ENCODE data around the gene CRAMP1.

CRAMP1 gene, protein sequence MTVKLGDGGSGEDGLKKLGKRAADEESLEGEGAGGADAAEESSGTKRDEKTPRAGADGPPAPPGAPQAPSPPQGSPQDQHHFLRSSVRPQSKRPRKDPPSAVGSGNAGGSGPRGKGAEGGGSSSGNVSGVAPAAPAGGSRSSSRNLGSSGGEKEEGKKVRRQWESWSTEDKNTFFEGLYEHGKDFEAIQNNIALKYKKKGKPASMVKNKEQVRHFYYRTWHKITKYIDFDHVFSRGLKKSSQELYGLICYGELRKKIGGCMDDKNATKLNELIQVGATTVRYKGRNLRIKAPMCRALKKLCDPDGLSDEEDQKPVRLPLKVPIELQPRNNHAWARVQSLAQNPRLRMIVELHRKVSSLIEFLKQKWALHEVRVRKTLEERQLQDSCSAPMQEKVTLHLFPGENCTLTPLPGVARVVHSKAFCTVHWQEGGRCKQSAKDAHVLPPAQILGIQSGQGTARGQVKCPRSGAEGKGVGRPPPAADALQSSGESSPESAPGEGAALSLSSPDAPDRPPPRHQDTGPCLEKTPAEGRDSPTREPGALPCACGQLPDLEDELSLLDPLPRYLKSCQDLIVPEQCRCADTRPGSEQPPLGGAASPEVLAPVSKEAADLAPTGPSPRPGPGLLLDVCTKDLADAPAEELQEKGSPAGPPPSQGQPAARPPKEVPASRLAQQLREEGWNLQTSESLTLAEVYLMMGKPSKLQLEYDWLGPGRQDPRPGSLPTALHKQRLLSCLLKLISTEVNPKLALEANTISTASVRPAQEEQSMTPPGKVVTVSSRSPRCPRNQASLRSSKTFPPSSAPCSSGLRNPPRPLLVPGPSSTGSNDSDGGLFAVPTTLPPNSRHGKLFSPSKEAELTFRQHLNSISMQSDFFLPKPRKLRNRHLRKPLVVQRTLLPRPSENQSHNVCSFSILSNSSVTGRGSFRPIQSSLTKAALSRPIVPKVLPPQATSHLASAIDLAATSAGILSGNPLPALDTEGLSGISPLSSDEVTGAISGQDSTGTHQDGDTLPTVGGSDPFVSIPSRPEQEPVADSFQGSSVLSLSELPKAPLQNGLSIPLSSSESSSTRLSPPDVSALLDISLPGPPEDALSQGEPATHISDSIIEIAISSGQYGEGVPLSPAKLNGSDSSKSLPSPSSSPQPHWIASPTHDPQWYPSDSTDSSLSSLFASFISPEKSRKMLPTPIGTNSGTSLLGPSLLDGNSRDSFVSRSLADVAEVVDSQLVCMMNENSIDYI (N-terminal part only)

DNA sequence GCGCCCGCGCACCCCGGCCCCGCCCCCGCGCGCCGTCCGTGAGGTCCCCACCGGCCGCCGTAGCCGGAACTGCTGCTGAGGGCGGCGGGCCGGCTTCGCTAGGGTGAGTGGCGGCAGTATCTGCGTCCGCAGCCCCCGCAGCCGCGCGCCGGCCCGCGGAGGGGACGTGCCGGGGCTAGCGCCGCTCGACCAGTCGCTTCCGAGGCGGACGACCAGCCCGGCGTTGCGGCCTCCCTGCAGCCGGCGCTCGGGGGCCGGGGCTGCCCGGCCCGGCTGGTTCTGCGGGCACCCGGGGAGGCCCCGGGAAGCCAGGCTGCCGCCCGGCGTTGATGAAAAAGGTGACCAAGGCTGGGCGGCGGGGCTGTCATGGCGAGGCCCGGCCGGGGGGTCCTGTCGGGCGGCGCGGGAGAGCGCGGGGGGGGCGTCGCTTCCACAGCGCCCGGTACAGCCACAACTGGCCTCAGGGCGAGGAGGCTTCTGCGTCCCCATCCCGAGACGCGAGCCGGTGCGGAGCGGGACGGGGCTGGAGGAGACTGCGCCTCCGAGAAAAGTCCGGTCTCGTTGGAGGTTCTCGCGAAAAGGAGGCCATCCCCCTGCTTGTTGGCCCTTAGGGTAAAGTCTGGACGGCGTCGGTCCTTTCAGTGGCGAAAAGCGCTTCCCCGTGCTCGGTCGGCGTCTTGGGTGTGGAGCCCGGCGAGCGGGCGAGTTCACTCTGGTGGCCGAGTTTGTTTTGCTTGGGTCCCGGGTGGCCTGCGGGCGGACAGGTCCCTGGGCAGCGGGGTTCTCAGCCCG is at the start of gene CRAMP1:
TSS of gene CRAMP1 (plus strand) at position 41 of the 792 bp plus-strand sequence. CDS start 2,280 bp downstream, outside the sequence.
- peaks cover 12% of the 10 kb centered on the region for H3K36me3 ChIP-seq (replicated peaks)
- peak in 1 of 2 experiments; percentile 36 for DNase-seq (ENCODE audit: low spot score in 2 of 2)
- H3K27me3 ChIP-seq (ENCODE audit: low read depth) = no peaks in the 10 kb centered on the region
- in situ Hi-C loops (cut with MboI; ENCODE audit: low sequenced_read_pairs) = no loop called here
- peaks cover 3% of the 10 kb centered on the region; the same call in 1 of the 2 replicates for H3K9me3 ChIP-seq
- peaks cover 12% of the 10 kb centered on the region for H3K4me1 ChIP-seq
- peak within 1 kb of the TSS; percentile 65 for H3K4me3 ChIP-seq

DNA sequence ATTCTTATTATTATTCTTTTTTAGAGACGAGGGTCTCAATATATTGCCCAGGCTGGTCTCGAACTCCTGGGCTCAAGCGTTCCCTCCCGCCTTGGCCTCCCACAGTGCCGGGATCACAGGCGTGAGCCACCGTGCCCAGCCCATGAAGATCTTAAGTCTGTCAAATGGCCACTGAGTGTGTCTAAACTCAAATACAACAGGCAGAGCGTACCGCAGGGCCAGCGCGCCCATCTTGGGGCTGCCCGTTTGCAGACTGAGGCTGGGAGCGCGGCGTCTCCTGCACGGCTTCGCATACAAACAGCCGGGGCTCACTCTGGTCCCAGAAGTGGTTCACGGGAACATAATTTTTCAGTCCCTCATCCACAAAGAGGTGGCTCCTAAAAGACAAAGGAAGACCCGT is 48.4 kb upstream of the CRAMP1 start:
- no peak overlapping the region for H3K4me3 ChIP-seq
- no peak for DNase-seq (ENCODE audit: low spot score in 2 of 2)
- no peaks in the 10 kb centered on the region for H3K27me3 ChIP-seq (ENCODE audit: low read depth)
- peaks cover 14% of the 10 kb centered on the region for H3K4me1 ChIP-seq
- in situ Hi-C loops (cut with MboI; ENCODE audit: low sequenced_read_pairs) = no loop called here
- no peaks in the 10 kb centered on the region for H3K36me3 ChIP-seq (replicated peaks)
- H3K9me3 ChIP-seq = no peaks in the 10 kb centered on the region

DNA sequence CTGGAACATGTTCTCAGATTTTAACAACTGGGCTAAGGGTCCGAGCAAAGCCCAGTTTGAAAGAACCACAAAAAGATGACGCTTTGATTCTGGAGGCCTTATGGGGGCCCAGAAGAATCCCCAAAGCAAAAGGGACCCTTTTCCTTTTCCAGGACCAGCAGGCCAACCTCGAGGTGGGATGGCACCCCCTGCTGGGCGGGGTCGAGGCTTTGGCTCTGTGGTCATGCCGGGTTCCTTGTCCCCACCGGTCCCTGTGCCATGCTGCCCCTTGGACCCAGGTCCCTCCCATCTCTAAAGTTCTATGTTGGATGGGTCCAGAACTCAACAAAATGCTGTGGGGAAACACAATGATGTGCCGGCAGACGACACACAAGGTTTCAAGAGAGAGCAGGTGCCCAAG is 47.8 kb upstream of the CRAMP1 start:
- Histone ChIP-seq H3K36me3 (replicated peaks) (no peaks in the 10 kb centered on the region), H3K4me1 (peaks cover 14% of the 10 kb centered on the region), H3K4me3 (no peak overlapping the region), H3K9me3 (no peaks in the 10 kb centered on the region), H3K27me3 (ENCODE audit: low read depth) (no peaks in the 10 kb centered on the region)
- no peak for DNase-seq (ENCODE audit: low spot score in 2 of 2)
- in situ Hi-C loops (cut with MboI; ENCODE audit: low sequenced_read_pairs) = no loop called here

DNA sequence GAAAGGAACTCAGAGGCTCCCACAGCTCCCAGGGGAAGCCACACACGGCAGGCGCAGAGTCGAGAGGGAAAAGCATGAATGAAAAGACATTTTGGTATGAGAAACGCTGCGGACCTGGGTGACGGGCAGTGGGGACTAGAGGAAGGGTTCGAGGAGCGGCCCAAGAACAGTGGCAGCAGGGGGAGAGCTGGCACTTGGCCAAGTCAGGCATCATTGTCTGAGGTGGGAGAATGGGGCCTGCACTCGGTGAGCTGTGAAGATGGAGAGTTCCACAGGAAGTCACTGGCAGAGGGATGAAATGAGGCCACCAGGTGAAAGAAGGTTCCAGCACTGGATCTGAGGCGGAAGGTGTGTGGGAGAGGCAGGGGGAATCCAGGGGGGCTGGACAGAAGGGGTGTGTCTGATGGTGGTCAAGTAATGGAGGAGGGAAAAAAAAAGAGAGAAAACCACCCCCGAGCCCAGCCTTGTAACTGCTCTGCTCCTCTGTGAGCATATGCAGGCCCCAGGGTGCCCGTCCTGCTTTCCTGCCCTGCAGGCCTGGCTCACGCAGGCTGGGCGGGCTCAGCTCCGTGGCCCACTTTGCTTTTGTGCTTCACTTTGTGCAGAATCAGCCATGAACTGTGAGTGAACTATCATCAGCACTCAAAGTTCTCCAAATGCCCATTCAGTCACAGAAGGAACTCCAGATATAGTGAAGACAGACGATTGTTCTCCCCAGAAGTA is 46.9 kb upstream of the CRAMP1 start:
- Histone ChIP-seq H3K4me1 (peaks cover 14% of the 10 kb centered on the region), H3K9me3 (no peaks in the 10 kb centered on the region), H3K4me3 (no peak overlapping the region), H3K36me3 (replicated peaks) (no peaks in the 10 kb centered on the region), H3K27me3 (ENCODE audit: low read depth) (no peaks in the 10 kb centered on the region)
- in situ Hi-C loops (cut with MboI; ENCODE audit: low sequenced_read_pairs) = no loop called here
- no peak for DNase-seq (ENCODE audit: low spot score in 2 of 2)

DNA sequence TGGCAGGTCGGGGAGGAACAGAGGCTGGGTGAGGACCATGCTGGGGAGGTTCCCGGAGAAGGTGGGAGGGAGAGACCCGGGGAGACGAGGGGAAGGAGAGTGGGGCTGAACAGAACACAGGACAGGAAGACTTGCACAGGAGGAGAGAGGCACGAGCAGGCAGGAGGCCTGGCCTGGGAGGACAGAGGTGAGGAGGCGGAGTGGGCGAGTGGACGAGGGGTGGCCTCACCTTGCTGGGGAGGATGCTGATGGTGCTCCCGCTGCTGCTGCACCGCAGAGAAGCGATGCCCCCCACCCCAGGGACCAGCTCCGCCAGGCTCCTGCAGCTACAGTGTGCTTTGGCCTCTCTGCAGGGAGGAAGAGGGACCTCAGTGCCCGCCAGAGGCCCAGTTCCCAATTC is 44.2 kb upstream of the CRAMP1 start:
- in situ Hi-C loops (cut with MboI; ENCODE audit: low sequenced_read_pairs) = no loop called here
- DNase-seq (ENCODE audit: low spot score in 2 of 2) = no peak
- no peaks in the 10 kb centered on the region for H3K9me3 ChIP-seq
- no peak overlapping the region for H3K4me3 ChIP-seq
- no peaks in the 10 kb centered on the region for H3K27me3 ChIP-seq (ENCODE audit: low read depth)
- no peaks in the 10 kb centered on the region for H3K4me1 ChIP-seq
- H3K36me3 ChIP-seq (replicated peaks) = no peaks in the 10 kb centered on the region

DNA sequence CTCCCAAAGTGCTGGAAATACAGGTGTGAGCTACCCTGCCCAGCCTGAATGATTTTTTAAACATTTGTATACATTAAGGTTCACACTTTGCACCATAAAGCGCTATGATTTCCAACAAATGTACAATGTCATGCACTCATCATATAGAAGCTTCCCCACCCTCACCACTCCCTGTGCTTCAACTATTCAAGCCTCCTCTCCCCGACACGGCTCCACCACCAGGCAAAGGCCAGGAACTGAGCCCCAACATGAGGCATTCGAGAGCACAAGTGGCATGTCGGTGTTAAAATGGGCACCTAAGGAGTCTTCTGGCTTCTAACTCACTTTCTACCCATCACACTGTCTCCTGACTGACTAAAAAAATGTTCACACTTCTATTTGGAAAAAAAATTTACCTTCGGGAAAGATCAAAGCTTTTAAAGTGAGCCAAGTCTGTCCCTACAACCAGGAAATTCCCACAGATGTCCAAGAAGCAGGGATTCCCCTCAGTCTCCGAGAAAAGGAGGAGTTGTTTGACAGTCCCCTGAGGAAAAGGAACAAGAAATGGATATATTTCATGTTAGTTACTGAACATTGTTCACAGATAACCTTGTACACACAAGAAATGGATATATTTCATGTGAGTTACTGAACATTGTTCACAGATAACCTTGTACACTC is 41.0 kb upstream of the CRAMP1 start:
- H3K27me3 ChIP-seq (ENCODE audit: low read depth) = no peaks in the 10 kb centered on the region
- no peaks in the 10 kb centered on the region for H3K36me3 ChIP-seq (replicated peaks)
- in situ Hi-C loops (cut with MboI; ENCODE audit: low sequenced_read_pairs) = no loop called here
- DNase-seq (ENCODE audit: low spot score in 2 of 2) = no peak
- H3K4me1 ChIP-seq = no peaks in the 10 kb centered on the region
- no peaks in the 10 kb centered on the region for H3K9me3 ChIP-seq
- H3K4me3 ChIP-seq = no peak overlapping the region

DNA sequence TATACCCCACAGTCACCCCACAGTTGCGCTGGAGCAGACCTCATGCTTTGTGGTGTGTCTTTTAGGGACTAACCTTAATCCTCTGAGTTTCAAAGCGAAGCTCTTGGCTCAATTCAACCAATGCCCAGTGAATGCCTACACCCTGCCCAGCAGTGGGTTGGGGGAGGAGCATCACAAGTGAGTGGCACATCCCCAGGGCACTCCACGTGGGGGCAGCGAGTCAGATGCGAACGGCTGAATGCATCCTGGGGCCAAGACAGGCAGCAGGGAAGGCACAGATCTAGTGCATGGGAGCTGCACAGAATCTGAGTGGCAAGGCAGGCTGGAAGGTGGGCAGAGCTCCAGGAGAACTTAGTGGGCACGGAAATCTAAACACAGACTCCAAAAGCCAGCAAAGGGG is 39.5 kb upstream of the CRAMP1 start:
- no peaks in the 10 kb centered on the region for H3K9me3 ChIP-seq
- no peaks in the 10 kb centered on the region for H3K27me3 ChIP-seq (ENCODE audit: low read depth)
- in situ Hi-C loops (cut with MboI; ENCODE audit: low sequenced_read_pairs) = no loop called here
- H3K4me3 ChIP-seq = no peak overlapping the region
- H3K36me3 ChIP-seq (replicated peaks) = no peaks in the 10 kb centered on the region
- DNase-seq (ENCODE audit: low spot score in 2 of 2) = no peak
- H3K4me1 ChIP-seq = no peaks in the 10 kb centered on the region

DNA sequence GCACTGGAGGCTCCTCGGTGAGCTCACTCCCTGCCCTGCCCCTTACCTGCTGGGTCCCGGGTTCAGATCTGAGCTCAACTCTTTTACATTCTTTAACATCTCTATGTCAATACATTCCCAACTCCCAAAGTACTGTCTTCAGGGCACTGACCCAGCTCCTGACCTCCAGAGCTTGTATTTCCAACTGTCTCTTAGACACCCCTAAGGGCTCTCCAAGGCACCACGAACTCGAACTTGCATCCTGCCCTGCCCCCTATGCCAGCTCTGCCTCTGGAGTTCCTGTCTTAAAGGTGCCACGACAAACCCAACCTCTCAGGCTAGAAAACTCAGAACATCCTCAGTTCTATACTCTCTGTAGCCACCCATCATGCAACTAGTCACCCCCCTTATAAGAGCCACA is 38.9 kb upstream of the CRAMP1 start:
- in situ Hi-C loops (cut with MboI; ENCODE audit: low sequenced_read_pairs) = no loop called here
- Histone ChIP-seq H3K36me3 (replicated peaks) (no peaks in the 10 kb centered on the region), H3K9me3 (no peaks in the 10 kb centered on the region), H3K4me3 (no peak overlapping the region), H3K4me1 (no peaks in the 10 kb centered on the region), H3K27me3 (ENCODE audit: low read depth) (no peaks in the 10 kb centered on the region)
- no peak for DNase-seq (ENCODE audit: low spot score in 2 of 2)

DNA sequence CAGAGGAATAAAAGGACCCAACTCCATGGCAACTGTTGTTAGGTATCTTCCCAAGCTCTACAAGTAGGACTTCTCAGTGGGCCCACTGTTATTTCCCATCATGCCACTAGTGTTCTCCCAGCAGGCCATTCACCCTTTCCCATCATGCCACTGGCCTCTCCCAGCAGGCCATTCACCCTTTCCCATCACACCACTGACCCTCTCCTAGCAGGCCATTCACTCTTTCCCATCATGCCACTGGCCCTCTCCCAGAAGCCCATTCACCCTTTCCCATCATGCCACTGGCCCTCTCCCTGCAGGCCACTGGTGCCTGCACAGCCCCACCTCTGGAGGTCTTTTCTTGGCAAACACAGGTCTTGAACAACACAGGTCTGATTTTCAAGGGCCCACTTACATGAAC is 36.6 kb upstream of the CRAMP1 start:
- in situ Hi-C loops (cut with MboI; ENCODE audit: low sequenced_read_pairs) = no loop called here
- H3K9me3 ChIP-seq = no peaks in the 10 kb centered on the region
- no peaks in the 10 kb centered on the region for H3K27me3 ChIP-seq (ENCODE audit: low read depth)
- no peaks in the 10 kb centered on the region for H3K4me1 ChIP-seq
- H3K36me3 ChIP-seq (replicated peaks) = no peaks in the 10 kb centered on the region
- no peak for DNase-seq (ENCODE audit: low spot score in 2 of 2)
- no peak overlapping the region for H3K4me3 ChIP-seq

DNA sequence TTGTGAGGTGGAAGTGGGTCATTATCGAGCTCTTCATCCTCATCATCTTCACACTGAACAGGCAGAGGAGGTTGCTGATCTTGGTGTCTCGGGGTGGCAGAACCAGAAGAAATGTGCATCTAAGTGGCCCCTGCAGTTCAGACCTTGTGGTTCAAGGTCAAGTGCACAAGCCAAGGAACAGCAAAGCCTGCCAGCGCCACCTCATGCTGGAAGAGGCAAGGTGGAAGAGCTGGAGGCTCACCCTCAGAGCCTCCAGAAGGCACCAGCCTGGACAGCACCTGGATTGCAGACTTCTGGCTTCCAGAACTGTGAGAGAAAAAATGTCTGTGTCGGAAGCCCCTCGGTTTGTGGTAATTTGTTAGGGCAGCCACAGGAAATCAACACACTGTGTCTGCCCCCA is 32.9 kb upstream of the CRAMP1 start:
- Histone ChIP-seq H3K9me3 (no peaks in the 10 kb centered on the region), H3K4me3 (no peak overlapping the region), H3K27me3 (ENCODE audit: low read depth) (no peaks in the 10 kb centered on the region), H3K4me1 (no peaks in the 10 kb centered on the region), H3K36me3 (replicated peaks) (no peaks in the 10 kb centered on the region)
- in situ Hi-C loops (cut with MboI; ENCODE audit: low sequenced_read_pairs) = no loop called here
- DNase-seq (ENCODE audit: low spot score in 2 of 2) = no peak

DNA sequence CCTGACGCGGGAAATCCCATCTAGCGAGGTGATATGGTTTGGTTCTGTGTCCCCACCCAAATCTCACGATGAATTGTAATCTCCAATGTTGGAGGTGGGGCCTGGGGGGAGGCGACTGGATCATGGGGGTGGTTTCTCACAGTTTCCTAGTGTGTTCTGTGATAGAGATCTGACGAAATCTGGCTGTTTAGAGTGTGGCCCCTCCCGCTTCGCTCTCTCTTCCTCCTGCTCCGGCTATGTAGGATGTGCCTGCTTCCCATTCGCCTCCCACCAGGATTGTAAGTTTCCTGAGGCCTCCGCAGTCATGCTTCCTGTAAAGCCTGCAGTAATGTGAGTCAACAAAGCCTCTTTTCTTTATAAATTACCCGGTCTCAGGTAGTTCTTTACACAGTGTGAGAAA is 31.9 kb upstream of the CRAMP1 start:
- no peaks in the 10 kb centered on the region for H3K4me1 ChIP-seq
- H3K36me3 ChIP-seq (replicated peaks) = no peaks in the 10 kb centered on the region
- in situ Hi-C loops (cut with MboI; ENCODE audit: low sequenced_read_pairs) = no loop called here
- H3K9me3 ChIP-seq = no peaks in the 10 kb centered on the region
- no peaks in the 10 kb centered on the region for H3K27me3 ChIP-seq (ENCODE audit: low read depth)
- no peak overlapping the region for H3K4me3 ChIP-seq
- DNase-seq (ENCODE audit: low spot score in 2 of 2) = no peak

DNA sequence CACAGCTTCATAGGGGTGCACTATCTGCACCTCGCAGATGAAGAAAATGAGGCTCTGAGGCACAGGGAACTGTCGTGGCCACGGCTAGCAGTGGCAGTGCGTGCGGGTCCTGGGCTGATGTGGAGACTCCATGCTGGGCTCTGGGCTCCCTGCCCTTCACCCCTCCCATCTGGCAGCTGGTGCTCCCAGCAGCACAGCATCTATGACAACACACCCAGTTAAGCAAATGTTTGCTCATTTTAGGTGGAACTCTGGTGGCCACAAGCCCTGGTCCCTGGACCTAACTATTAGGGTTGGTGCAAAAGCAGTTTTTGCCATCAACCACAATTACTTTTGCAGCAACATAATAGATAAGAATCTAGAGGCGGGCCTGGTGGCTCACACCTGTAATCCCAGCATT is 31.2 kb upstream of the CRAMP1 start:
- no peaks in the 10 kb centered on the region for H3K27me3 ChIP-seq (ENCODE audit: low read depth)
- no peak overlapping the region for H3K4me3 ChIP-seq
- in situ Hi-C loops (cut with MboI; ENCODE audit: low sequenced_read_pairs) = no loop called here
- H3K4me1 ChIP-seq = no peaks in the 10 kb centered on the region
- no peaks in the 10 kb centered on the region for H3K9me3 ChIP-seq
- no peaks in the 10 kb centered on the region for H3K36me3 ChIP-seq (replicated peaks)
- DNase-seq (ENCODE audit: low spot score in 2 of 2) = no peak

All from HAP-1 (cell line).